Esophagus squamous epithelium (tissue), 4 donors: ENCODE results near the gene LRP11.

Source experiments
- CTCF ChIP-seq, 6 experiments: fragments of 450-650 bp in 4 of 6; fragments of 200-600 bp in 2 of 6; sonication (generic) in 2 of 6; IDR thresholded peaks; one replicate each; pipeline ENCODE4 v1.5.1; 2016 to 2019; ENCODE audit warnings: antibody characterized with exemption in 6 of 6, mild to moderate bottlenecking in 4 of 6, moderate library complexity in 4 of 6
- POLR2A ChIP-seq, 4 donors: fragments of 450-650 bp; IDR thresholded peaks; one replicate each; pipeline ENCODE4 v1.6.1; 2017; ENCODE audit warnings: antibody characterized with exemption in 4 of 4, mild to moderate bottlenecking in 4 of 4, moderate library complexity in 3 of 4

- no peak for TF ChIP-seq CTCF (IDR thresholded peaks at IDR 0.05)
- TF ChIP-seq POLR2A (IDR thresholded peaks at IDR 0.05), result no peak
Measured at GRCh38 chr6:149825292-149825691, 38.9 kb downstream of the LRP11 start.
